ENCODE measurements around the gene ASAH2B. TPM values are rescaled to one million over a fixed set of nuclear protein-coding genes. Genes with fewer than 3 reads are reported as not detected.
"Not testable (repeated sequence)": the region's sequence is repeated elsewhere in the genome, so short reads cannot be mapped to it uniquely, and the experiment has no call there.

Gene ASAH2B
- total RNA-seq, result 1 to 10 TPM; 2.5 to 6.5 (median 4.1) TPM

- H3K27me3 ChIP-seq, result no peaks in the 10 kb centered on the region
- TF ChIP-seq POLR2A (IDR thresholded peaks at IDR 0.05), result no peak
- TF ChIP-seq CTCF (IDR thresholded peaks at IDR 0.05), result no peak
- H3K4me1 ChIP-seq, result peaks cover 0 to 5% (median 0%) of the 10 kb centered on the region in 4 donors
- H3K9me3 ChIP-seq, result no peaks in the 10 kb centered on the region
- peak within 1 kb of the TSS; percentile 24 to 69 (median 63) for H3K27ac ChIP-seq
- no peaks in the 10 kb centered on the region for H3K36me3 ChIP-seq
- peak; percentile 72 to 88 (median 83) for DNase-seq
- peak within 1 kb of the TSS; percentile 69 to 93 (median 72) for H3K4me3 ChIP-seq
Observed at GRCh38 chr10:50739618-50740292, at the start of gene ASAH2B. Gene ASAH2B, plus strand, starts transcription at chr10:50739936. Its CDS starts 5,195 bp downstream, at chr10:50745131.

- H3K9me3 ChIP-seq, result not testable (repeated sequence)
Observed at GRCh38 chr10:50697819-50698218, 41.9 kb upstream of the ASAH2B start.

GRCh38 chr10:50701947-50702346, 37.8 kb upstream of the ASAH2B start:
- H3K27ac ChIP-seq, H3K4me1 ChIP-seq, H3K4me3 ChIP-seq, H3K9me3 ChIP-seq, H3K27me3 ChIP-seq, DNase-seq, H3K36me3 ChIP-seq: not testable (repeated sequence)

More at GRCh38 chr10:50697819-50698218, 41.9 kb upstream of the ASAH2B start:
- H3K27ac ChIP-seq, DNase-seq, H3K27me3 ChIP-seq, H3K4me3 ChIP-seq, H3K36me3 ChIP-seq, H3K4me1 ChIP-seq: not testable (repeated sequence)

GRCh38 chr10:50702997-50703396, 36.7 kb upstream of the ASAH2B start:
- H3K27me3 ChIP-seq, result not testable (repeated sequence)

GRCh38 chr10:50704436-50705079, 35.2 kb upstream of the ASAH2B start:
- H3K4me1 ChIP-seq, H3K4me3 ChIP-seq, H3K36me3 ChIP-seq, H3K27me3 ChIP-seq, H3K27ac ChIP-seq, H3K9me3 ChIP-seq, DNase-seq: not testable (repeated sequence)

More at GRCh38 chr10:50702997-50703396, 36.7 kb upstream of the ASAH2B start:
- not testable (repeated sequence) for H3K36me3 ChIP-seq, H3K9me3 ChIP-seq, DNase-seq, H3K27ac ChIP-seq, H3K4me3 ChIP-seq, H3K4me1 ChIP-seq

GRCh38 chr10:50706006-50706405, 33.7 kb upstream of the ASAH2B start:
- H3K4me1 ChIP-seq, DNase-seq, H3K9me3 ChIP-seq, H3K4me3 ChIP-seq, H3K36me3 ChIP-seq, H3K27me3 ChIP-seq, H3K27ac ChIP-seq: not testable (repeated sequence)

- H3K4me3 ChIP-seq, DNase-seq, H3K4me1 ChIP-seq, H3K27me3 ChIP-seq, H3K27ac ChIP-seq, H3K9me3 ChIP-seq, H3K36me3 ChIP-seq: not testable (repeated sequence)
Observed at GRCh38 chr10:50710241-50710640, 29.5 kb upstream of the ASAH2B start.

GRCh38 chr10:50723812-50724211, 15.9 kb upstream of the ASAH2B start:
- not testable (repeated sequence) for DNase-seq, H3K27me3 ChIP-seq, H3K27ac ChIP-seq, H3K4me1 ChIP-seq, H3K36me3 ChIP-seq, H3K9me3 ChIP-seq, H3K4me3 ChIP-seq

- not testable (repeated sequence) for H3K27ac ChIP-seq, DNase-seq, H3K9me3 ChIP-seq, H3K4me1 ChIP-seq, H3K27me3 ChIP-seq, H3K36me3 ChIP-seq, H3K4me3 ChIP-seq
Observed at GRCh38 chr10:50728112-50728511, 11.6 kb upstream of the ASAH2B start.

GRCh38 chr10:50738987-50739617, 634 bp upstream of the ASAH2B start:
- not testable (repeated sequence) for H3K9me3 ChIP-seq, H3K36me3 ChIP-seq, H3K4me1 ChIP-seq, DNase-seq, H3K27me3 ChIP-seq
- peak overlapping the region; percentile 69 to 93 (median 72) for H3K4me3 ChIP-seq
- peak overlapping the region; percentile 24 to 69 (median 63) for H3K27ac ChIP-seq

All from Peyer's patch (tissue), 4 donors.